Gastrocnemius medialis (tissue), 4 donors: ENCODE data around the gene CLSTN2. TPM values are rescaled to one million over a fixed set of nuclear protein-coding genes. Genes with fewer than 3 reads are reported as not detected.

Source experiments
- ATAC-seq, 2 donors: fragments of 150-250 bp; one replicate each; pipeline ENCODE4 v1.9.1; 2016
- DNase-seq, 2 donors: peaks; one replicate each; pipeline ENCODE4 v3.0.0-alpha.2; 2019
- H3K27ac ChIP-seq, 4 donors: fragments of 200-600 bp; sonication (generic); 1 replicate in 1 of 4; 2 replicates in 3 of 4; pipeline ENCODE4 v1.5.1; 2016 to 2018; ENCODE audit warnings: mild to moderate bottlenecking in 2 of 4, moderate library complexity in 1 of 4
- H3K27me3 ChIP-seq, 3 donors: fragments of 200-600 bp; sonication (generic) in 2 of 3; 1 replicate in 1 of 3; 2 replicates in 2 of 3; pipeline versions ENCODE4 v1.5.1 to v1.6.0; 2016 to 2019; ENCODE audit warnings: mild to moderate bottlenecking in 1 of 3, moderate library complexity in 1 of 3
- H3K36me3 ChIP-seq, 2 donors: fragments of 200-600 bp; sonication (generic) in 1 of 2; one replicate each; pipeline ENCODE4 v1.5.1; 2017 to 2018
- H3K4me1 ChIP-seq, 2 donors: fragments of 200-600 bp; sonication (generic) in 1 of 2; one replicate each; pipeline ENCODE4 v1.5.1; 2016 to 2017; ENCODE audit warnings: mild to moderate bottlenecking in 2 of 2
- H3K4me3 ChIP-seq, 4 donors: fragments of 200-600 bp; sonication (generic) in 3 of 4; 1 replicate in 1 of 4; 2 replicates in 3 of 4; pipeline ENCODE4 v1.5.1; 2016 to 2019; ENCODE audit warnings: mild to moderate bottlenecking in 2 of 4
- H3K9me3 ChIP-seq, 3 donors: fragments of 200-600 bp; sonication (generic) in 2 of 3; 1 replicate in 1 of 3; 2 replicates in 2 of 3; pipeline ENCODE4 v1.5.1; 2016 to 2019
- CTCF ChIP-seq, 5 experiments: fragments of 450-650 bp in 3 of 5; fragments of 200-600 bp in 2 of 5; sonication (generic) in 2 of 5; IDR thresholded peaks in 4 of 5; conservative IDR thresholded peaks in 1 of 5; 1 replicate in 4 of 5; 2 replicates in 1 of 5; pipeline ENCODE4 v1.5.1; 2016 to 2019; ENCODE audit warnings: antibody characterized with exemption in 5 of 5, mild to moderate bottlenecking in 3 of 5, moderate library complexity in 3 of 5
- POLR2A ChIP-seq, 2 donors: fragments of 450-650 bp; IDR thresholded peaks; one replicate each; pipeline ENCODE4 v1.6.1; 2017; ENCODE audit warnings: antibody characterized with exemption in 2 of 2, mild to moderate bottlenecking in 2 of 2, moderate library complexity in 2 of 2
- in situ Hi-C, 4 donors: fragments of 200-750 bp; cut with MboI; loops; one replicate each; pipeline versions ENCODE4 v1.15.0 to v1.8.0; 2017; ENCODE audit warnings: low sequenced_read_pairs in 4 of 4
- intact Hi-C: fragments of 100-400 bp; cut with DNase I; formaldehyde crosslinking; loops from one replicate; pipeline ENCODE4 v1.15.1; 2023; ENCODE audit warnings: low total_unique reads
- total RNA-seq, 4 donors: library from RNA; depleted of rRNA; stranded (reverse); fragments of >200 nt; gene quantifications; one replicate each; pipeline versions ENCODE4 v1.1.0 to v1.2.3, GENCODE V29; 2016

The CLSTN2 gene
- total RNA-seq, 4 donors from 2014 or later = 1.1 to 4.9 (median 4.0) TPM

GRCh38 chr3:140170612-140171011, 235.6 kb downstream of the CLSTN2 start:
- H3K4me3 ChIP-seq = no peak overlapping the region
- H3K36me3 ChIP-seq = no peaks in the 10 kb centered on the region
- H3K27me3 ChIP-seq = no peaks in the 10 kb centered on the region
- in situ Hi-C loops (no loop called here), intact Hi-C loops (no loop called here)
- H3K27ac ChIP-seq = no peak overlapping the region
- ATAC-seq (no peak), DNase-seq (no peak)
- TF ChIP-seq CTCF (IDR thresholded peaks at IDR 0.05 in 4 of 5, conservative IDR thresholded peaks at IDR 0.05 in 1 of 5) = no peak
- no peak for TF ChIP-seq POLR2A (IDR thresholded peaks at IDR 0.05)
- H3K4me1 ChIP-seq = no peaks in the 10 kb centered on the region
- no peaks in the 10 kb centered on the region for H3K9me3 ChIP-seq

DNA sequence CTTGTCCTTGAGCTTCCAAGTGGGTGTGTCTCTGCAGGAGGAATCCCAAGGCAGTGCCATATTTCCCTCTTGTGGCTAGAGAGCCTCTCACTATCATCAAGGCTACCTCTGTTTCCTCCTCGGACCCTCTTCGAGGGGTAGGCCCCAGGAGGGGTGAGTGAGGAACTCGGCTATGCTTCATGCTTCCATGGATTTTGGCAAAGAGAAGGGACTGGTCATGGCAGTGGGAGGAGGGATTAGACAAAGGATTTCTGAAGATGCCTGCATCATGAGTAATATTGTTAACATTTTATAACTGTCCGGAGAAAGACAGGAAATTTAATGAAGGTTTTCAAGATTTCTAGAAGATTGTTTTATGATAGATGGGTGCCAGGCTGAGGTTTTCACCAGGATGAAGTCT, 241.5 kb downstream of the CLSTN2 start:
- TF ChIP-seq CTCF (IDR thresholded peaks at IDR 0.05 in 4 of 5, conservative IDR thresholded peaks at IDR 0.05 in 1 of 5) (no peak), POLR2A (IDR thresholded peaks at IDR 0.05) (no peak)
- in situ Hi-C loops = no loop called here

DNA sequence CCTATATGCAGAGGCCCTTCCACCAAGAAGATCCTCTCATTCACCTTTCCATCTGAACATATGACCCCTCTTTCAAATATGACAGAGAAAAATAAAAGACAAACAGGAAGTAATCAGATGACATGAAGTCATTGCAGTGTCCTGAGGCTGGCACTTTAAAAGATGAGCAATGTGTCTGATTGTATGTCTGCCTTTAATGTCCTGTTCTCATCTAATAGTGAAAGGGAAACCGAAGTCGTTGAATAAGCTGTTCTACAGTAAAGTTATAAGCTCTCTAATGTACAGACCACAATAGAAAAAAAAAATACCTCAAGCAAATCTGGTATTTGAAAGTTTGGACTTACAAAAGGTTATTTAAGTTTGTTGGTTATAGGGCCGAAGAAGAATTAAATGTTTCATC, 243.0 kb downstream of the CLSTN2 start:
- in situ Hi-C loops = no loop called here
- H3K9me3 ChIP-seq = no peaks in the 10 kb centered on the region
- DNase-seq = no peak
- H3K27me3 ChIP-seq = no peaks in the 10 kb centered on the region
- intact Hi-C loops = no loop called here
- TF ChIP-seq POLR2A (IDR thresholded peaks at IDR 0.05) (no peak), CTCF (IDR thresholded peaks at IDR 0.05 in 4 of 5, conservative IDR thresholded peaks at IDR 0.05 in 1 of 5) (no peak)
- no peak overlapping the region for H3K27ac ChIP-seq
- no peak for ATAC-seq
- no peaks in the 10 kb centered on the region for H3K36me3 ChIP-seq
- no peaks in the 10 kb centered on the region for H3K4me1 ChIP-seq
- H3K4me3 ChIP-seq = no peak overlapping the region

More for the DNA sequence above, 241.5 kb downstream of the CLSTN2 start:
- no peaks in the 10 kb centered on the region for H3K27me3 ChIP-seq
- no peak for DNase-seq
- H3K36me3 ChIP-seq = no peaks in the 10 kb centered on the region
- intact Hi-C loops = no loop called here
- no peaks in the 10 kb centered on the region for H3K9me3 ChIP-seq
- H3K27ac ChIP-seq = no peak overlapping the region
- H3K4me3 ChIP-seq = no peak overlapping the region
- no peaks in the 10 kb centered on the region for H3K4me1 ChIP-seq
- ATAC-seq = no peak

DNA sequence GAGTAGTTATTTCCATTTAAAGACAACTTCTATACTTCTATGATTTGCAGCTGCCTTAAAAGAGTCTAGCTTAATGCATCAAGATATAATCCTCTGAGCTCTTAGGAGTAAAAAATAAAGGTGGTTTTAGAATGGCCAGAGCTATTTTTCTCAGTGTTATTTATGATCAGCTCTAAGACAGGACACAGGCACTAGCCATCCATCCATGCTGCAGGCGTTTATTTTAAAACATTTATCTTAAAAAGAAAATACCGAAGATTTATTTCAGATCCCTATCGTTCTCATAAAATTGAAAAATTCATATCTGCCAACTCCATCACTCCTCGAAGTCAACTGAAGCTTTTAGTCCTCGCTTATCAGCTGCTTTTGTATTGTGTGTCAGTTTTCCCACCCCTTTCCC, 243.5 kb downstream of the CLSTN2 start:
- TF ChIP-seq CTCF (IDR thresholded peaks at IDR 0.05 in 4 of 5, conservative IDR thresholded peaks at IDR 0.05 in 1 of 5) (no peak), POLR2A (IDR thresholded peaks at IDR 0.05) (no peak)
- intact Hi-C loops (no loop called here), in situ Hi-C loops (no loop called here)
- Histone ChIP-seq H3K27ac (no peak overlapping the region), H3K4me1 (no peaks in the 10 kb centered on the region), H3K27me3 (no peaks in the 10 kb centered on the region), H3K9me3 (no peaks in the 10 kb centered on the region), H3K36me3 (no peaks in the 10 kb centered on the region), H3K4me3 (no peak overlapping the region)
- no peak for DNase-seq
- ATAC-seq = no peak

DNA sequence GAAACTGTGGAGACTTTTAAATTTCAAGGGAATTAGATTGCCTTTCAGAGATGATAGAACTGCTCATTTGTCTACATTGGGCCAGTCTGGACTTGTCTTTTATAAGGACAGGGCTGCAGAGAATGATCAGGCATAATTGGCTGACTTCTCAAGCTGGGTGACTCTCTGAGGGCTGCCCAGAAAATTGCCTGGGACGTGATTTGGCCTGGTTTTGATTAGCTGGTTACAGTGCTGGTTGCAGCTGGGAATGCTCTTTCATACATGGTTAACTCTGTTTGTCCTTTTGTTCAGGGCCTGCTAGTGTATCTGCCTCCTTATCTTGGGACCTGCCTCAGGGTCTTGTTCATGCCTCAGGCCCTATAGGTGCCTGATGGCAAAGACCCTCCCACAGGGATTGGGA, 245.6 kb downstream of the CLSTN2 start:
- H3K27ac ChIP-seq = no peak overlapping the region
- H3K4me1 ChIP-seq = peaks cover 2 to 8% of the 10 kb centered on the region in 2 donors
- no peak for TF ChIP-seq POLR2A (IDR thresholded peaks at IDR 0.05)
- no peak for TF ChIP-seq CTCF (IDR thresholded peaks at IDR 0.05 in 4 of 5, conservative IDR thresholded peaks at IDR 0.05 in 1 of 5)
- intact Hi-C loops (loop anchor here (10.0 kb wide), 1 partner anchor 86 kb away; no protein-coding TSS in a partner anchor), in situ Hi-C loops (no loop called here)
- ATAC-seq = no peak
- H3K36me3 ChIP-seq = no peaks in the 10 kb centered on the region
- H3K4me3 ChIP-seq = no peak overlapping the region
- H3K27me3 ChIP-seq = no peaks in the 10 kb centered on the region
- DNase-seq = no peak
- no peaks in the 10 kb centered on the region for H3K9me3 ChIP-seq
